Lower lobe of right lung (tissue), 2 donors: ENCODE data around the gene PLA2G4B. TPM values are rescaled to one million over a fixed set of nuclear protein-coding genes. Genes with fewer than 3 reads are reported as not detected.
A peak's percentile ranks its signal among the peaks of the same experiment; 100 is the strongest.
"Not testable (repeated sequence)": the region's sequence is repeated elsewhere in the genome, so short reads cannot be mapped to it uniquely, and the experiment has no call there.

ENCODE experiments used
- ATAC-seq, 2 donors: fragments of 200-7000 bp; cut with Tn5 transposase; one replicate each; pipeline ENCODE4 v1.9.1; 2020 to 2022; ENCODE audit warnings: mild to moderate bottlenecking in 2 of 2, moderate library complexity in 2 of 2
- DNase-seq: peaks from one replicate; pipeline ENCODE4 v3.0.0-alpha.2; 2020
- H3K27ac ChIP-seq: fragments of 200-600 bp; one replicate; pipeline ENCODE4 v1.8.0; 2022
- H3K27me3 ChIP-seq: fragments of 200-600 bp; one replicate; pipeline ENCODE4 v1.8.0; 2022; ENCODE audit warnings: low read depth
- H3K36me3 ChIP-seq: fragments of 200-600 bp; one replicate; pipeline ENCODE4 v1.8.0; 2022; ENCODE audit warnings: mild to moderate bottlenecking
- H3K4me1 ChIP-seq: fragments of 200-600 bp; one replicate; pipeline ENCODE4 v1.8.0; 2022
- H3K4me3 ChIP-seq: fragments of 200-600 bp; one replicate; pipeline ENCODE4 v1.8.0; 2022; ENCODE audit warnings: mild to moderate bottlenecking
- H3K9me3 ChIP-seq: fragments of 200-600 bp; one replicate; pipeline ENCODE4 v1.8.0; 2022
- intact Hi-C: fragments of 100-400 bp; cut with DNase I; formaldehyde crosslinking; loops from one replicate; pipeline ENCODE4 v1.11.0; 2022
- total RNA-seq: library from RNA; stranded (reverse); fragmentation: NEBNext Ultra II Directional; extraction: Animal tissue kit (Norgen Biotek cat#: 25700); gene quantifications from one replicate; pipeline ENCODE4 v1.2.1, GENCODE V29; 2021
- TF ChIP-seq, protein P1 (sequence below): fragments of 200-600 bp; IDR thresholded peaks from one replicate; pipeline ENCODE4 v1.8.0; 2022; ENCODE audit warnings: antibody characterized with exemption, mild to moderate bottlenecking
- donor health status: DM: no; HTN: yes; CAD: no; lungs with severe emphysema.

The PLA2G4B gene
- total RNA-seq, 1 donor from 2014 or later, result 13.8 TPM

DNA sequence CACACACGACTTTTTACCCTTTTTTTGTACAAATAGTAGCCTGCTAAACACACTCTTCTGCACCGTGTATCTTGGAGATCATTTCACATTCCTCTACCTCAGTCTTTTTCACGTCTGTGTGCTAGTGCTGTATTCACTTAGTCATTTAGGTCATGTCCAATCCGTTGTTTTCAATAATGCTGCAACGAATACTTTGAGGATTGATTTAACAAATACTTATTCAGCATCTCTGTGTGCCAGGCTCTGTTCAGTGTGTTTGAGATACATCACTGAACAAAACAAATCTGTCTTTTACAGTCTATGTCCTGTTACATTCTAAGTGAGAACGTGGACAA is 9.9 kb upstream of the PLA2G4B start:
- peaks cover 35% of the 10 kb centered on the region for H3K36me3 ChIP-seq

DNA sequence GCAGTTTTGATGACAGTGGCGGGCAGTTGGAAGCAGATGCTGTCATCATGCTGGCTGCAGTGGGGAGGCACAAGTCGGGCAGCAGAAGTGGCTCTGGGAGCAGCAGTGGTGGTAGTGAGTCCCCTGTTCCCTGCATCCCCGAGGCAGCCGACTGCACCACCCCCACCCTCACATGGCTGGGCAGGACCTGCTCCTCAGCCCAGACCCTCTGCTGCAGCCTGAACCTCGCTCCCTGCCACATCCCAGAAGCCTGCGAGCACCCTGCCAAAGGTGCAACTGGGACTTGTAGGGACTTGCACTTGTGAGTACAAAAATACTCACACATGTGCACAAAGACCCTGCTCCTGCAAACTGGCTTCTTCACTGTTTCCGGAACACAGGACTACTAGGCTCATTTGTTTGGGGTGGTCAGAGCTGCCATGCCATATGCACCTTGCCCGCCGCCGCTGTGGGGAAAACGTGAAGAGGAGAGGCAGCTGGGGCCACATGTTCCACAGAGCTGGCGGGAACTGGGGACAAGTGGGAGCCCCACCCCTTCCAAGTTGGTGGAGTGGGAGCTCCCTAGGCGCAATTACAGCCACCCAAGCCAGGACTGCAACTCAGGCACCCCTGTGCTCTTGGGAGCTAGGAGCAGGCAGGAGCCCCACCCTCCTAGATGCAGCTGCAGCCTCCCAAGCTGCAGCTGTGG is 8.5 kb upstream of the PLA2G4B start:
- intact Hi-C loops, result no loop called here
- Histone ChIP-seq H3K4me1 (peaks cover 48% of the 10 kb centered on the region), H3K27me3 (no peaks in the 10 kb centered on the region), H3K27ac (no peak overlapping the region), H3K9me3 (no peaks in the 10 kb centered on the region), H3K4me3 (no peak overlapping the region), H3K36me3 (peaks cover 21% of the 10 kb centered on the region)
- no peak for ATAC-seq
- no peak for DNase-seq
- TF ChIP-seq, protein P1, sequence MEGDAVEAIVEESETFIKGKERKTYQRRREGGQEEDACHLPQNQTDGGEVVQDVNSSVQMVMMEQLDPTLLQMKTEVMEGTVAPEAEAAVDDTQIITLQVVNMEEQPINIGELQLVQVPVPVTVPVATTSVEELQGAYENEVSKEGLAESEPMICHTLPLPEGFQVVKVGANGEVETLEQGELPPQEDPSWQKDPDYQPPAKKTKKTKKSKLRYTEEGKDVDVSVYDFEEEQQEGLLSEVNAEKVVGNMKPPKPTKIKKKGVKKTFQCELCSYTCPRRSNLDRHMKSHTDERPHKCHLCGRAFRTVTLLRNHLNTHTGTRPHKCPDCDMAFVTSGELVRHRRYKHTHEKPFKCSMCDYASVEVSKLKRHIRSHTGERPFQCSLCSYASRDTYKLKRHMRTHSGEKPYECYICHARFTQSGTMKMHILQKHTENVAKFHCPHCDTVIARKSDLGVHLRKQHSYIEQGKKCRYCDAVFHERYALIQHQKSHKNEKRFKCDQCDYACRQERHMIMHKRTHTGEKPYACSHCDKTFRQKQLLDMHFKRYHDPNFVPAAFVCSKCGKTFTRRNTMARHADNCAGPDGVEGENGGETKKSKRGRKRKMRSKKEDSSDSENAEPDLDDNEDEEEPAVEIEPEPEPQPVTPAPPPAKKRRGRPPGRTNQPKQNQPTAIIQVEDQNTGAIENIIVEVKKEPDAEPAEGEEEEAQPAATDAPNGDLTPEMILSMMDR, result no peak

More for the DNA sequence above, 9.9 kb upstream of the PLA2G4B start:
- no peaks in the 10 kb centered on the region for H3K9me3 ChIP-seq
- H3K27ac ChIP-seq, result no peak overlapping the region
- H3K27me3 ChIP-seq, result no peaks in the 10 kb centered on the region
- intact Hi-C loops, result no loop called here
- ATAC-seq (no peak), DNase-seq (no peak)
- TF ChIP-seq, protein P1, result no peak
- H3K4me3 ChIP-seq, result peak overlapping the region; percentile 75
- peaks cover 48% of the 10 kb centered on the region for H3K4me1 ChIP-seq

DNA sequence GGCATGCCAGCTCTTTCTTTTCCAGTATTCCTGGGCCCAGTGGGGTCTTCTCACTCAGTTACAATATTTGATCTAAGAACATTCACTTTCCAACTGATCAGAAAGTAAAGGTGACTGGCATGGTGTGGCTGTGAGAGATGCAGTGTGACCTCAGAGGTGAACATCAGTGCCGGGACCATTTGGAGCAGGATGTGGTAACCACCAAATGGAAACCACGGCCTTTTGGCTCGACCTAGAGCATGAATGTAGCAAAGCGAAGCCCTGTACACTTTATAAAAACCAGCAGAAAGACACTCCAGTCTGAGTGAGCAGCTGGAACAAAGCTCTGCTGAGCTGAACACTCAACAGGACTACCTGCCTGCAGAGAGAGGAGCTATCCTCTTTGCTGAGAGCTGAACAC is 7.4 kb upstream of the PLA2G4B start:
- H3K9me3 ChIP-seq, H3K27me3 ChIP-seq, ATAC-seq, intact Hi-C loops, H3K4me3 ChIP-seq, DNase-seq, H3K27ac ChIP-seq: not testable (repeated sequence)
- peaks cover 52% of the 10 kb centered on the region for H3K4me1 ChIP-seq
- peaks cover 23% of the 10 kb centered on the region for H3K36me3 ChIP-seq

DNA sequence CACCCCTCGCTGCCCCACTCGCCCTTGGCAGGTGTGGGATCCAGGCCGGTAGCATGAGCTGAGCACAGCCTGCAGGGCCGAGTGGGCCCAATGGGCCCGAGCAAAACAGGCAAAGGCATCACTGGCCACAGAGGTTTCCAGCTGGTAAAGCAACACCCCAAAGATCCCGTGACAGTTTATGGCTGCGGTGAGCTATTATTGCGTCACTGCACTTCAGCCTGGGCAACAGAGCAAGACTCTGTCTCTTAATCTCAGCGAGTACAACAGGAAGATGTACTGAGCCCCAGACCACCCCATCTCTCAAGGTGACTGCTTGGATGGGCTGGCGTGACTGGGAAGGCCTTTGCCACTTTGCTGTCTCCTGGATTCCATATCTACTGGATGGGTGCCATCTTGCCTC is 6.4 kb upstream of the PLA2G4B start:
- intact Hi-C loops, result no loop called here
- peaks cover 58% of the 10 kb centered on the region for H3K4me1 ChIP-seq
- ATAC-seq (no peak), DNase-seq (no peak)
- H3K4me3 ChIP-seq, result no peak overlapping the region
- TF ChIP-seq, protein P1, result no peak
- no peaks in the 10 kb centered on the region for H3K27me3 ChIP-seq
- no peaks in the 10 kb centered on the region for H3K9me3 ChIP-seq
- no peak overlapping the region for H3K27ac ChIP-seq
- H3K36me3 ChIP-seq, result peaks cover 32% of the 10 kb centered on the region

DNA sequence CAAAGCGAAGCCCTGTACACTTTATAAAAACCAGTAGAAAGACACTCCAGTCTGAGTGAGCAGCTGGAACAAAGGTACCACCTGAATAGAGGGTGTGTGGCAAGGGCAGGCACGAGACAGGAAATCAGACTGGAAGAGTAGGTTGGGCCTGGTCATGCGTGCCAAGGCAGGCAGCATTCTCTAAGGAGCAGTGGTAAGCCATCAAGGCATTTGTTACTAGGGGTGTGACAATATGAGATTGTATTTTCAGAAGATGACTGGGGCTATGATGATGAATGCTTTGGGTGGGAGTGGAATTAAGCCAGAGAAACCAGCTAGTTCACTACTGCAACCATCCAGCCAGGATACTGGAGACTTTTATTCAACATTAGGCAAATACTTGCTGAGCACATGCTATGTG is 5.8 kb upstream of the PLA2G4B start:
- DNase-seq (peak; percentile 68), ATAC-seq (peak in 1 of 2 donors; percentile 3)
- TF ChIP-seq, protein P1, result no peak
- peaks cover 32% of the 10 kb centered on the region for H3K36me3 ChIP-seq
- no peak overlapping the region for H3K4me3 ChIP-seq
- no peaks in the 10 kb centered on the region for H3K9me3 ChIP-seq
- H3K27me3 ChIP-seq, result no peaks in the 10 kb centered on the region
- H3K4me1 ChIP-seq, result peaks cover 57% of the 10 kb centered on the region
- no peak overlapping the region for H3K27ac ChIP-seq
- intact Hi-C loops, result no loop called here

DNA sequence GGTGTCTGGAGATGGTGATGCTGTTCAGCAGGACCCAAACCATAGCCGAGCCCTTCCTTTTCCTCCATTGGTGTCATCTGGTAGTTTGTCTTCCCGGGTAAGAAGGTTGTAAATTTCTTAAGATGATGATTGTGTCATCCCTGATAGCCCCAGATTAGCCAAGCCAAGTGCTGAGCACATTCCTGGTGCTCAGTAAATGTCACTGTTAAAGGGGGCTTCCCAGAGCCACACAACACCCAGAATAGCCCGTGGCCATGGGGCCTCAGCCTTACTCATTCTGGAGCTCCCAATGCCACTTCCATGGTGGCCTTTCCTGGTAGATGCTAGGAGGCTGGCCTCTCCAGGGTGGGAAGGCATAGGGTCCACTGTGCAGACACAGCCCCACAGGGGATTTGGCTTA is 4.6 kb upstream of the PLA2G4B start:
- ATAC-seq, result no peak
- intact Hi-C loops, result no loop called here
- H3K4me3 ChIP-seq, result no peak overlapping the region
- TF ChIP-seq, protein P1, result no peak
- H3K9me3 ChIP-seq, result no peaks in the 10 kb centered on the region
- no peak for DNase-seq
- peaks cover 54% of the 10 kb centered on the region for H3K4me1 ChIP-seq
- no peak overlapping the region for H3K27ac ChIP-seq
- H3K36me3 ChIP-seq, result peaks cover 32% of the 10 kb centered on the region
- H3K27me3 ChIP-seq, result no peaks in the 10 kb centered on the region
